ENCODE results near the gene TBX2. TPM values are rescaled to one million over a fixed set of nuclear protein-coding genes. Genes with fewer than 3 reads are reported as not detected.
A peak's percentile ranks its signal among the peaks of the same experiment; 100 is the strongest.

TBX2 gene
- total RNA-seq, 4 donors from 2014 or later: 3.1 to 14.2 (median 9.6) TPM

DNA sequence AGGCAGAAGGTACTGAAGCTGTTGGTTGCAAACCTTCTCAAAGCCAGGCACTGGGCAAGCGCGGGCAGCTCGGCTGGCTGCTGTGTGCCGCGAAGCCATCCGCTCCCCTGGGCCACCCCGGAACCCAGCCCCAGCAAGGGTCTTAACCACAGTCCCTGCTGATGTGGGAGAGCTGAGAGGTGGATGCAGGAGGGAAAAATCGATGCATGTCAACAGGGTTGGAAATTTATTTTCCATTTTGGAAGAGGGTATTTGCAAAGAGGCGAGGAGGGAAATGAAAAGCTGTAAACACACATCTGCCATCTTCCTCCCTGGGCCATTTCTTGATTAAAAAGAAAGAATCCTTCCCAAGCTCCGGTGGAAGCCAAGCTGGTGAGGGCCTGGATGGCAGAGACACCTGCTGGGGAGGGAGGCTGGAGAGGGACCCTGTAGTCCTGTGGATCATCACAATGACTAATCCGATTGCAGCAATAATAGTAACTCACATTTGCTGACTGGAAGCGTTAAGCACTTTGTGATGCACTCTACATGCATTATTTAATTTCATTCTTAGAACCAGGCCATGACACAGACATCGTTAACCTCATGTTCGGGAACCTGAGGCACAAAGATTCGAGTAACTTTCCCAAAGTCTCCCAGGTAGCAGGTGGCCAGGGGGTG, 13.9 kb upstream of the TBX2 start:
- ATAC-seq (ENCODE audit: low FRiP score): no peak
- DNase-seq (ENCODE audit: low spot score): no peak
- TF ChIP-seq, protein P1, sequence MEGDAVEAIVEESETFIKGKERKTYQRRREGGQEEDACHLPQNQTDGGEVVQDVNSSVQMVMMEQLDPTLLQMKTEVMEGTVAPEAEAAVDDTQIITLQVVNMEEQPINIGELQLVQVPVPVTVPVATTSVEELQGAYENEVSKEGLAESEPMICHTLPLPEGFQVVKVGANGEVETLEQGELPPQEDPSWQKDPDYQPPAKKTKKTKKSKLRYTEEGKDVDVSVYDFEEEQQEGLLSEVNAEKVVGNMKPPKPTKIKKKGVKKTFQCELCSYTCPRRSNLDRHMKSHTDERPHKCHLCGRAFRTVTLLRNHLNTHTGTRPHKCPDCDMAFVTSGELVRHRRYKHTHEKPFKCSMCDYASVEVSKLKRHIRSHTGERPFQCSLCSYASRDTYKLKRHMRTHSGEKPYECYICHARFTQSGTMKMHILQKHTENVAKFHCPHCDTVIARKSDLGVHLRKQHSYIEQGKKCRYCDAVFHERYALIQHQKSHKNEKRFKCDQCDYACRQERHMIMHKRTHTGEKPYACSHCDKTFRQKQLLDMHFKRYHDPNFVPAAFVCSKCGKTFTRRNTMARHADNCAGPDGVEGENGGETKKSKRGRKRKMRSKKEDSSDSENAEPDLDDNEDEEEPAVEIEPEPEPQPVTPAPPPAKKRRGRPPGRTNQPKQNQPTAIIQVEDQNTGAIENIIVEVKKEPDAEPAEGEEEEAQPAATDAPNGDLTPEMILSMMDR (IDR thresholded peaks at IDR 0.05): no peak

DNA sequence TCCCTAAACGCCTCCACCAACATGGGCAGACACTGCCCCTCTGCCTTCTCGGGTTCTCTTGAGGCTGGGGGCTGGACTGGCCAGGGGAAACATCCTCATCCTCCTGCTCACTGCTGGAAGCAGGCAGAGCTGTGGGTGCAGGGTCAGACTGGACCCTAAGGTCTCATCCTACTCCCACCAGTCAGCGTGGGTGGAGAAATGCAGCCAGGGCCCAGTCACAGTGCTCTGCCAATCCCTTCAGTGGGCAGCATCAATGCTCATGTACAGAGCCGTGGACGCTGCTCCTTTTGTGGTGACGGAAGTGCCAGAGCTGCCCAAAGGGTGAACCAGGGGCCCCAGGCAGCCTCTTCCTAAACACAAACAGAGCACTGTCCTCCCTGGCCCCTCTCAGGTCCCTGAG, 13.4 kb upstream of the TBX2 start:
- ATAC-seq (ENCODE audit: low FRiP score) (no peak), DNase-seq (ENCODE audit: low spot score) (no peak)

DNA sequence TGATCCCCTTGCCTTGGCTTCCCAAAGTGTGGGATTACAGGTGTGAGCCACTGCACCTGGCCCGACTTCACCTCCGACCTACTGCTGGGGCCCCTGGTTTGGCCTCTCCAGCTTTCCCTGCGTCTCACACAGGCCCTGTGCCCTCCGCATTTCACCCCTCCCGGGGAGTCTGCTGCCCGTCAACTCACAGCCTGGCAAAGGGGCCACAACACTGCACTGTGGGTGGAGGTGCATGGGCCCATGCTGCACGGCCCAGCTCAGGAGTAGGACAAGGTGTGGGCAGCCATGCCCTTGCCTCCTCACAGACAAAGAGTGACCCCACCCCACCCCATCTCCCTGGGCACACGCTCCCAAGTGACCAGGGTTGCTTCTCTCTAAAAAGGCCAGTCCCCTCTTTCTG, 12.6 kb upstream of the TBX2 start:
- TF ChIP-seq, protein P1 (IDR thresholded peaks at IDR 0.05): no peak
- ATAC-seq (ENCODE audit: low FRiP score) (no peak), DNase-seq (ENCODE audit: low spot score) (no peak)

More for the DNA sequence above, 13.4 kb upstream of the TBX2 start:
- TF ChIP-seq, protein P1 (IDR thresholded peaks at IDR 0.05): no peak

DNA sequence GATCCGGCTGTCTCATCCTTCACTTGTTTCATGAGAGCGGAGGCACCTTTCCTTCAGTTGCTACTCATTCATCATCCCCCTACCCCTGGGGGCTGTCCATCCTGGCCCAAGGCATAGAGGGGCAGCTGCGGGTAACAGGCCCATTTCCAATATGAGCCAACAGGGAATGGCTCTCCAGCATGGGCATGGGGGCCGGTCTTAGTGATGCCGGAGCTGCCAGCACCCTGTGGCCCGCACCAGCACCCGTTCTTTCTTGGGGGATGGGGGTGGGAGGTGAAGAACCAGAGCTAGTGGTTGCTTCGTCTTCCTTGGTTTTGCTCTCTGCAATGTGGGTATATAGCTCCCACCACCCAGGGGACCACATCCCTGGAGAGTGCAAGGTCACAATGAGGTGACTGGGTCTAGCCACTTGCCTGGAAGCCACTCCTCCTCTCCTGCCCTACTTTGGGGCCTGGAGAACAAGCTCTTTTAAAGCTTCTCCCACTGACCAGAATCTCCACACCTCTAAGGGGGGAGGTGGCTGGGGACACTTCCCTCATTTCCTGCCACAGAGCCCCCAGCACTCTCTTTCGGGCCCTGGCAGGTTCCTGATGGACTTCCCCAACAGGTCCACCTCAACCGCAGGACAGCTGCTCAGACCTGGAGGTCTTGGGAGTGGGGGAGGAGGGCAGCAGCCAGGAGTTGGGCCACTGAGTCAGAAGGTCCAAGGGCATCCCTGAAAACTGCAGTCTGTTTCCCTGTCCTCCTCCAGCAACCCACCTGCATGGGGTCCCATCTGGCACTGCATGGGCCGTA, 11.9 kb upstream of the TBX2 start:
- DNase-seq (ENCODE audit: low spot score) (no peak), ATAC-seq (ENCODE audit: low FRiP score) (no peak)
- TF ChIP-seq, protein P1 (IDR thresholded peaks at IDR 0.05): no peak

DNA sequence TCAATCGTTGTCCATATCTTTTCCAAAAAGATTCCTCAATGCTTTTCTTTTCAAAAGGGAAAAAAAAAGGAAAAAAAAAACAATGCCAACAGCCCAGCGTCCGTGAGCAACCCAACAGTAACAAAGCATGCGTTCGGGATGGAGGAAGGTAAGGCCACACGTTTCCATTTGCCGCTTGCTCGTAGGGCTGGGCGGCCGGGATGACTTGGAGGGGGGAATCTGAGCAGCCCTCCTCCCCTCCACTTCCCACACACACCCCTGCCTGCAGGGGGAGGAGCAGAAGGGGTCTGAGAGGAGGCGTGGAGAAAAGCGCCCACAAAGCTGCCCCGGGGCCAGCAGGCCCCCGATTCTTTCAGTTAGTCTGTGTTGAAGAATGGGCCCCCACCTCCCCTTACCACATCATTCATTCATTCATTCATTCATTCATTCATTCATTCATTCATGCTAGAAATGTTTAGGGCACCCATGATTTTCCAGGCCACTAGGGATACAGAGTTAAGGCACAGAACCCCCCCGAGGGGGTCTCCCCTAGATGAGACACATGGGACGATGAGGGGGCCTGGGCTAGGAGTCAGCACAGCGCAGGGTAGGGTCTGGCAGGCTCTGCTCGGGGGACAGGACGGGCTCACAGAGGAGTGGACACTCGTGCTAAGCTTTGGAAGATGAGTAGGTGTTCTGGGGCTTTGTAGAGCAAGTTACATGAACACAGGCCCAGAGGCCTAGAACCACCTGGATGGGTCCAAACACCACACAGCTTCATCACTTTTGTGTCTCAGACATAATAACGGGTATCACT, 10.9 kb upstream of the TBX2 start:
- no peak for ATAC-seq (ENCODE audit: low FRiP score)
- TF ChIP-seq, protein P1 (IDR thresholded peaks at IDR 0.05): no peak

DNA sequence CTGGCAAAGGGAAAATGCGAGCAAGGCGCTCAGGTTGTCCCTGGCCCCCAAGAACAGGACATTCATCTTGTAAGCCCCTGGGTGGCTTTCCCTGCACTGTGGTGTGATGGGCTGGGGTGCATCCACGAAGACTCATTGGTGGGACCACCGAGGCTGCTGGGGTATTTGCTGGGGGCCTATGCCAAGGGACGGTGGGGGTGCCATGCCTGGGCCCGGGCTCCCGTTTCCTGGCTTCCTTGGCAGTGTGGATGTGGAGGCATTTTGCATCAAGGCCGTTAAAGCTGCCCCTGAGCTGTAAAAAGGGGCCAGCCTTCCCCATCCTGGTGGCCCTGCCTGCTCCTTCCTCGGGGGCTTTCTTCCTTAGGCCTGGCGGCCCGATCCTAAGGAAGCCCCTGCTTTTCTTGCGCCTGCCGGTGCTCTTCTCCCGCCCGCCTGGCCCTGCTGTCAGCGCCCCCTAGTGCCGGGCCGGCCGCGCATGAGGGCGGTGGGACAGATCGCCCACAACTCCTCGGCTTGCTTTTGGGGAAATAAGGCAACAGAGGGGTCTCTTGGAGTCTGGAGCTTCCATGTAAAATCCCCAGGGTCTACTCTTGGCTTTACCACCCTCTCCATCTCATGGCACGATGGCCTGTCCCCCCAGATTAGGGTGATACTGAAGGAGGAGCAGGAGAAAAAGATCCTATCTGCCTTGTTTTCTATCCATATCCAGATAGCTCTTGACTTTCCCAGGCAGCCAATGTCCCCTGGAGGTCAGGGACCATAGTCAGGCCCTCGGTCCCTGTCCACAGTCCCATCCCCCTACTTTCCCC, 9.8 kb upstream of the TBX2 start:
- TF ChIP-seq, protein P1 (IDR thresholded peaks at IDR 0.05): peak in 1 of 3 donors; percentile 44
- peak; percentile 54 for DNase-seq (ENCODE audit: low spot score)
- no peak for ATAC-seq (ENCODE audit: low FRiP score)

More for the DNA sequence above, 10.9 kb upstream of the TBX2 start:
- DNase-seq (ENCODE audit: low spot score): no peak

All from omental fat pad (tissue), 4 donors.